Activated CD8-positive, alpha-beta T cell treated with anti-CD3 and anti-CD28 coated beads, Interleukin-2, amount 10 ng/mL, durations not matched to agents 7 days and 5 days (primary cell): Measurements from ENCODE around the gene TAB3. TPM values are rescaled to one million over a fixed set of nuclear protein-coding genes. Genes with fewer than 3 reads are reported as not detected.
"Not testable (repeated sequence)": the region's sequence is repeated elsewhere in the genome, so short reads cannot be mapped to it uniquely, and the experiment has no call there.

Experiments
- ATAC-seq: fragments of 150-1000 bp; cut with Tn5 transposase; one replicate; pipeline ENCODE4 v1.10.0; 2021; ENCODE audit warnings: moderate library complexity
- CTCF ChIA-PET: fragments of 350-600 bp; sonication (Branson Sonifier 250); formaldehyde crosslinking; loops from one replicate; lab custom pipeline; 2021; ENCODE audit warnings: antibody characterized with exemption; lab: Charles Lee
- POLR2A ChIA-PET: fragments of 350-600 bp; sonication (Branson Sonifier 250); formaldehyde crosslinking; loops from one replicate; lab custom pipeline; 2021; ENCODE audit warnings: antibody characterized with exemption; lab: Charles Lee
- DNase-seq: peaks from one replicate; pipeline ENCODE4 v3.0.0-alpha.2; 2020
- H3K27ac Mint-ChIP-seq: one replicate; pipeline ENCODE4 v1.8.0; 2021; ENCODE audit warnings: mild to moderate bottlenecking, mixed read lengths
- H3K27me3 Mint-ChIP-seq: one replicate; pipeline ENCODE4 v1.8.0; 2021; ENCODE audit warnings: low read depth, mixed read lengths
- H3K36me3 Mint-ChIP-seq: one replicate; pipeline ENCODE4 v1.8.0; 2021; ENCODE audit warnings: low read depth, mixed read lengths
- H3K4me1 Mint-ChIP-seq: one replicate; pipeline ENCODE4 v1.8.0; 2021; ENCODE audit warnings: low read depth, mixed read lengths
- H3K4me3 Mint-ChIP-seq: one replicate; pipeline ENCODE4 v1.8.0; 2021; ENCODE audit warnings: mild to moderate bottlenecking, mixed read lengths
- H3K9me3 Mint-ChIP-seq: one replicate; pipeline ENCODE4 v1.8.0; 2022; ENCODE audit warnings: mixed read lengths; ENCODE audit not compliant: insufficient read depth
- total RNA-seq, 2 experiments: library from RNA; stranded (reverse); gene quantifications; one replicate each; pipeline ENCODE4 v1.2.3, GENCODE V29; 2021

TAB3 gene
- total RNA-seq, 2 experiments from 2014 or later, result 13.2 to 16.9 TPM

- Mint-ChIP-seq H3K9me3 (no peaks in the 10 kb centered on the region), H3K27ac (no peak overlapping the region), H3K4me3 (no peak overlapping the region), H3K36me3 (no peaks in the 10 kb centered on the region), H3K4me1 (no peaks in the 10 kb centered on the region), H3K27me3 (no peaks in the 10 kb centered on the region)
- no peak for DNase-seq
- ATAC-seq, result no peak
- POLR2A ChIA-PET, result no interaction called here
- CTCF ChIA-PET, result interaction anchor here (1.1 kb wide), 1 partner anchor 72 kb away, joined by 4 read pairs; no protein-coding TSS in a partner anchor
Measured at GRCh38 chrX:30812326-30812725, 76.7 kb downstream of the TAB3 start.

- Mint-ChIP-seq H3K27ac (no peak overlapping the region), H3K4me3 (no peak overlapping the region)
Measured at GRCh38 chrX:30806187-30806728, 82.8 kb downstream of the TAB3 start.

GRCh38 chrX:30804462-30804861, 84.6 kb downstream of the TAB3 start:
- H3K27me3 Mint-ChIP-seq, result no peaks in the 10 kb centered on the region
- no peak overlapping the region for H3K27ac Mint-ChIP-seq
- ChIA-PET CTCF (no interaction called here), POLR2A (no interaction called here)
- no peaks in the 10 kb centered on the region for H3K36me3 Mint-ChIP-seq
- no peak for DNase-seq
- H3K9me3 Mint-ChIP-seq, result no peaks in the 10 kb centered on the region
- no peak for ATAC-seq
- no peaks in the 10 kb centered on the region for H3K4me1 Mint-ChIP-seq
- H3K4me3 Mint-ChIP-seq, result no peak overlapping the region

More at GRCh38 chrX:30806187-30806728, 82.8 kb downstream of the TAB3 start:
- Mint-ChIP-seq H3K4me1 (no peaks in the 10 kb centered on the region), H3K9me3 (no peaks in the 10 kb centered on the region), H3K36me3 (no peaks in the 10 kb centered on the region), H3K27me3 (no peaks in the 10 kb centered on the region)
- no peak for ATAC-seq
- ChIA-PET CTCF (no interaction called here), POLR2A (no interaction called here)
- DNase-seq, result no peak

- POLR2A ChIA-PET, result no interaction called here
- DNase-seq (no peak), ATAC-seq (no peak)
- Mint-ChIP-seq H3K4me3 (no peak overlapping the region), H3K36me3 (no peaks in the 10 kb centered on the region), H3K27me3 (no peaks in the 10 kb centered on the region), H3K9me3 (no peaks in the 10 kb centered on the region), H3K4me1 (no peaks in the 10 kb centered on the region), H3K27ac (no peak overlapping the region)
- CTCF ChIA-PET, result no interaction called here
Measured at GRCh38 chrX:30800901-30801300, 88.2 kb downstream of the TAB3 start.

- ChIA-PET POLR2A (no interaction called here), CTCF (no interaction called here)
- Mint-ChIP-seq H3K27me3 (no peaks in the 10 kb centered on the region), H3K36me3 (no peaks in the 10 kb centered on the region), H3K4me3 (no peak overlapping the region), H3K4me1 (no peaks in the 10 kb centered on the region), H3K27ac (no peak overlapping the region), H3K9me3 (no peaks in the 10 kb centered on the region)
- DNase-seq, result no peak
- ATAC-seq, result no peak
Measured at GRCh38 chrX:30799327-30799726, 89.7 kb downstream of the TAB3 start.

- CTCF ChIA-PET, result no interaction called here
- POLR2A ChIA-PET, result no interaction called here
- no peak overlapping the region for H3K4me3 Mint-ChIP-seq
- H3K9me3 Mint-ChIP-seq, result no peaks in the 10 kb centered on the region
- no peak overlapping the region for H3K27ac Mint-ChIP-seq
- ATAC-seq (no peak), DNase-seq (no peak)
- no peaks in the 10 kb centered on the region for H3K36me3 Mint-ChIP-seq
- H3K4me1 Mint-ChIP-seq, result no peaks in the 10 kb centered on the region
- H3K27me3 Mint-ChIP-seq, result no peaks in the 10 kb centered on the region
Measured at GRCh38 chrX:30798810-30799209, 90.2 kb downstream of the TAB3 start.

GRCh38 chrX:30797301-30797700, 91.8 kb downstream of the TAB3 start:
- DNase-seq, H3K4me1 Mint-ChIP-seq, H3K27ac Mint-ChIP-seq, POLR2A ChIA-PET, H3K27me3 Mint-ChIP-seq, H3K4me3 Mint-ChIP-seq, H3K36me3 Mint-ChIP-seq, H3K9me3 Mint-ChIP-seq, CTCF ChIA-PET, ATAC-seq: not testable (repeated sequence)

- ChIA-PET POLR2A (no interaction called here), CTCF (no interaction called here)
- H3K27me3 Mint-ChIP-seq, result no peaks in the 10 kb centered on the region
- no peak overlapping the region for H3K27ac Mint-ChIP-seq
- no peak for ATAC-seq
- DNase-seq, result no peak
- no peaks in the 10 kb centered on the region for H3K36me3 Mint-ChIP-seq
- H3K4me3 Mint-ChIP-seq, result no peak overlapping the region
- no peaks in the 10 kb centered on the region for H3K4me1 Mint-ChIP-seq
- H3K9me3 Mint-ChIP-seq, result no peaks in the 10 kb centered on the region
Measured at GRCh38 chrX:30795981-30796958, 92.8 kb downstream of the TAB3 start.

GRCh38 chrX:30794497-30794896, 94.6 kb downstream of the TAB3 start:
- Mint-ChIP-seq H3K4me1 (no peaks in the 10 kb centered on the region), H3K27ac (no peak overlapping the region), H3K36me3 (no peaks in the 10 kb centered on the region), H3K4me3 (no peak overlapping the region), H3K27me3 (no peaks in the 10 kb centered on the region), H3K9me3 (no peaks in the 10 kb centered on the region)
- ChIA-PET POLR2A (no interaction called here), CTCF (no interaction called here)
- DNase-seq (no peak), ATAC-seq (no peak)

GRCh38 chrX:30793767-30794103, 95.3 kb downstream of the TAB3 start:
- Mint-ChIP-seq H3K27me3 (no peaks in the 10 kb centered on the region), H3K36me3 (no peaks in the 10 kb centered on the region), H3K4me3 (no peak overlapping the region), H3K9me3 (no peaks in the 10 kb centered on the region), H3K27ac (no peak overlapping the region), H3K4me1 (no peaks in the 10 kb centered on the region)
- DNase-seq (no peak), ATAC-seq (no peak)
- CTCF ChIA-PET, result no interaction called here
- POLR2A ChIA-PET, result no interaction called here

- CTCF ChIA-PET, result no interaction called here
- DNase-seq (no peak), ATAC-seq (no peak)
- no peaks in the 10 kb centered on the region for H3K36me3 Mint-ChIP-seq
- no peaks in the 10 kb centered on the region for H3K27me3 Mint-ChIP-seq
- no peaks in the 10 kb centered on the region for H3K4me1 Mint-ChIP-seq
- no peaks in the 10 kb centered on the region for H3K9me3 Mint-ChIP-seq
- POLR2A ChIA-PET, result no interaction called here
- no peak overlapping the region for H3K4me3 Mint-ChIP-seq
- no peak overlapping the region for H3K27ac Mint-ChIP-seq
Measured at GRCh38 chrX:30793075-30793766, 95.8 kb downstream of the TAB3 start.
